ENCODE measurements around the gene ASAP2. TPM values are rescaled to one million over a fixed set of nuclear protein-coding genes. Genes with fewer than 3 reads are reported as not detected.
A peak's percentile ranks its signal among the peaks of the same experiment; 100 is the strongest.

Gene ASAP2
- total RNA-seq, 1 donor from 2014 or later: 23.7 TPM

DNA sequence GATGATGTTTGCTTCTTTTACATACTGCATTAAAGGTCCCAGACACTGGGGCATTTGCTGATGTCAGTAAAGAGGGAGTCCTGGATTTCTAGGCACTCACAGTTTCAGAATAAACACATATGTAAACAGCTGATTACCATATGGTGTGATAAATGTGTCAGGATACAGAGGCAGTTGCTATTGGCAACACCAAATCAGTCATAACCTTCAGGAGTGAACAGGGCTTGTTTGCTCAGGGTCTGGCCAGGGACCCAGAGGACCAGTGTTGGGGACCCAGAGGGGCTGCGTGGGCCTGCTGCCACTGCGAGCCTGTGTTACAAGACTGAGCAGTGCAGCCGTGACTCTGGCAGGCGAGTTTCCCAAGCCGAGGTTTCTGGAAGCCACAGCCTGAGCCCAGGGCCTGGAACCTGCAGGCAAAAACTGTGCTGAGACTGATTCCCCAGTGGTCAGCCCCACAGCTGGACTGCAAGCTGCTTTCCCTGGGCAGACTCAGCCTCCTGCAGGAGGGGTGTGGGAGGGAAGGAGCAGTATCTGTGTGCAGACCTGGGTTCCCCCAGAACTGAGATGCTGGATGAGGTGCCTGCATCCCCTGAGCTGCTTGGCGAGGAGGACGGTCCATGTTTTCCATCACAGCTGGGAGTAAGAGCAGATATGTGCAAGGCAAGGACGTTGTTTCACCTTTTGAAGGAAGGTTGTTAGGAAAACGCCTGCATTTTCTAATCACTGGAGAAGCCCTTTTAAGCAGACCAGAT lies 23.6 kb downstream of the ASAP2 start:
- peak; percentile 67 for DNase-seq (ENCODE audit: low read depth)

GRCh38 chr2:9230881-9231280 lies 24.3 kb downstream of the ASAP2 start:
- peak; percentile 67 for DNase-seq (ENCODE audit: low read depth)

- DNase-seq (ENCODE audit: low read depth): no peak
These were observed 24.9 kb downstream of the ASAP2 start for GRCh38 chr2:9231291-9232165.

GRCh38 chr2:9232166-9232479 lies 25.5 kb downstream of the ASAP2 start:
- no peak for DNase-seq (ENCODE audit: low read depth)

GRCh38 chr2:9232886-9233285 lies 26.3 kb downstream of the ASAP2 start:
- DNase-seq (ENCODE audit: low read depth): no peak

DNA sequence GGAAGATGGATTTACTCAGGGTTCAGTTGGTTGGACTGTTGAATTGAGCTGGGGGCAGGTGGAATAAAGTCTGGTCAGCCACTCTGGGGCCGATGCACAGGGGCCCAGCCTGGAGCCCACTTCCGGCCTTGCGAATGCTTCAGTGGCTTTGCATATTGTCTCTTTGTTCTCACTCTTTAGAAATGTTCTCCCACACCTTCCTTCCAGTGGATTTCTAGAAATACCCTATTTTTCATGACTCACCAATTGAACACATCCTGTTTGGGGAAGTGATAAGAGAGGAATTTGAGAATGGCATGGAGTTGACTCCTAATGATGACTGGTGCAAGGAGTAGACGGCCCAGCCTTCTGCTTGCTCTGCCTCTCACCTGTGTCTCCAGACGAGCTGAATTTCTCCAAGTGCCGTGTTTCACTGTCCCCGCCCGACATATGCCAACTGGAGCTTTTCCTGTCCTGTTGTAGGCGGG lies 28.1 kb downstream of the ASAP2 start:
- no peak for DNase-seq (ENCODE audit: low read depth)

GRCh38 chr2:9235147-9236044 lies 28.8 kb downstream of the ASAP2 start:
- DNase-seq (ENCODE audit: low read depth): peak; percentile 96

DNA sequence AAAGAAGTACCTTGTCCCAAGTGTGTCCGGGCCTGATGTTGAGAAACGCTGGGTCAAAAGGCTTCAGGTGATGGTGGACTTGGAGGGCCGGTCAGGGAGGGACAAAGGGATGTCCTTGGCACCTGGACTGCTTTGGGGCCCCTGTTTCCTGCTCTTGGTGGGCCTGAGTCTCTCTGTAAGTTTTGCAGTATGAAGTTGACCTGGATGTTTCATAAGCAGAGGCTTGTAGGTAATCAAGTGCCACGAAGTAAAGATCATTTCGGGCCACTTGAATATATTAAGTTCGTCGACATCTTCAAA lies 29.4 kb downstream of the ASAP2 start:
- DNase-seq (ENCODE audit: low read depth): no peak

- DNase-seq (ENCODE audit: low read depth): no peak
These were observed 30.3 kb downstream of the ASAP2 start for GRCh38 chr2:9236867-9237266.

- no peak for DNase-seq (ENCODE audit: low read depth)
These were observed 31.2 kb downstream of the ASAP2 start for GRCh38 chr2:9237831-9238230.

DNA sequence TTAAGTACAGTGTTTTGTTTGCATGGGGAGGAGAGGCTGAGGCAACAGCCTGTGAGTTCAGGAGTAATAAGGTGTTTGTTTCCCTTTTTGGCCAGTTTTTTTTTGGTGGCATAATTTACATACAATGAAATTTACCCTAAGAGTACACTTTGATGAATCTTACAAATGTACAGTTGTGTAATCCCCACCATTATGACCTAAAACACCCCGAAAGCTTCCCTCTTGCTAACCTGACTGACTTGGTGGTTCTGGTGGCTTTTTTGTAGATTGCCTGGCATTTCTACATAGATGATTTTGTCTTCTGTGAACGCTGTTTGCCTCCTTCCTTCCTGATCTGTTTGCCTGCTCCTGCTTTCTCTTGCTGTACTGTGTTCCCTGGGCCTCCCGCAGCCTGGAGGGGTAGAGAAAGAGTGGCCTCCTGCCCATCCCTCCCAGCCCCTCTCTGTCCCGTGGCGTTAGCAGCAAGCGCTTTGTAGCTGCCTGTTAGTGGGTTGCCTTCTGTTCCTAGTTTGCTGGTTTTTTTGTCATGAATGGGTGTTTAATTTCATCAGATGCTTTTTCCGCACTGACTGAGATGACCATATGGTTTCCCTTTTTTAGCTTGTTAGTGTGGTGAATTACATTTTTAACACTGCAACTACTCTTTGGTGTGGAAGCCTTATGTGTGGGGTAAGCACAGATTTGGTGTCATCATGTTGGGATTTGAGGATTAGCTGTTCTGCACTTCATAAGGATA lies 32.1 kb downstream of the ASAP2 start:
- DNase-seq (ENCODE audit: low read depth): peak; percentile 66

DNA sequence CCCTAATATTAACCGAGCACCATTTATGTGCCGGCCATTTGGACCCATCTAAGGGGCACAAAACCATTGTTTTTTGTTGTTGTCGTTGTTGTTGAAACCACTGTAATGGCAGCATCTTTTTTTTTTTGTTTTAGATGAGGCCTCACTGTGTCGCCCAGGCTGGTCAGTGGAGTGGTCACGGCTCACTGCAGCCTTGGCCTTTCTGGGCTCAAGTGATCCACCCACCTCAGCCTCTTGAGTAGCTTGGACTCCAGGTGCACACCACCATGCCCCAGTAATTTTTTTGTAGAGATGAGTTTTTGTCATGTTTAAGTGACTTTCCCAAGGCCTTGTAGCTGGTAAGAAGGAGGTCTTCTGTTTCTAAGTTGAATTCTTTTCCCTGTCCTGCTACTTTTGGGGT lies 33.0 kb downstream of the ASAP2 start:
- no peak for DNase-seq (ENCODE audit: low read depth)

DNA sequence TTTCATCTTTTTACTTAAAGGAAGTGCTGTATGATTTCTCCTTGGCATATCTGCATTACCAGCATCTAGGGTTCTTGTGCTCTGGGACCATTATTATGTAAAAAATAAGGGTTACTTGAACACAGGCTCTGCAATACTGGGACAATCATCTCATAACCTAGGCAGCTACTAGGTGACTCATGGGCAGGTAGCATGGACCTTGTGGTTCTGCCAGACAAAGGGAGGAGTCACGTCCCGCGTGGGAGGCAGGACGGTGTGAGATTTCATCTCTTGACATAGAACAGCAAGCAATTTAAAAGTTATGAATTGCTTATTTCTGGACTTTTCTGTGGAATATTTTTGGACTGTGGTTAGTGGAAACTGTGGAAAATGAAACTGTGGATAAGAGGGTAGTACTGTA lies 34.1 kb downstream of the ASAP2 start:
- DNase-seq (ENCODE audit: low read depth): no peak

DNA sequence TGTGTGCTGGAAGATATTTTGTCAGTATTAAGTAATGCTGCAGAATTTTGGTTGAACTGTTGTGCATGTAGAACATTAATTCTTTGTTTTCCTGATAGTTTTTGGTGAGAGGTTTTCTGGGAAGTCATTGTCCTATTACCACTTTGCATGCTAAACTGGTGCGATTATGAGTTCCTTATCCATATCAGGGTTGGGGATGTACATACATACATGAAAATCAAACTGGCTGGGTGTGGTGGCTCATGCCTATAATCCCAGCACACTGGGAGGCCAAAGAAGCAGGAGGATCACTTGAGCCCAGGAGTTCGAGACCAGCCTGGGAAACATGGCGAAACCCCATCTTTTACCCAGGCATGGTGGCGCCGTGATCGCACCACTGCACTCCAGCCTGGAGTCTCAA lies 34.6 kb downstream of the ASAP2 start:
- DNase-seq (ENCODE audit: low read depth): no peak

GRCh38 chr2:9243357-9243756 lies 36.7 kb downstream of the ASAP2 start:
- no peak for DNase-seq (ENCODE audit: low read depth)

GRCh38 chr2:9244985-9245544 lies 38.5 kb downstream of the ASAP2 start:
- DNase-seq (ENCODE audit: low read depth): no peak

- DNase-seq (ENCODE audit: low read depth): peak; percentile 62
These were observed 40.6 kb downstream of the ASAP2 start for GRCh38 chr2:9247177-9247576.

DNA sequence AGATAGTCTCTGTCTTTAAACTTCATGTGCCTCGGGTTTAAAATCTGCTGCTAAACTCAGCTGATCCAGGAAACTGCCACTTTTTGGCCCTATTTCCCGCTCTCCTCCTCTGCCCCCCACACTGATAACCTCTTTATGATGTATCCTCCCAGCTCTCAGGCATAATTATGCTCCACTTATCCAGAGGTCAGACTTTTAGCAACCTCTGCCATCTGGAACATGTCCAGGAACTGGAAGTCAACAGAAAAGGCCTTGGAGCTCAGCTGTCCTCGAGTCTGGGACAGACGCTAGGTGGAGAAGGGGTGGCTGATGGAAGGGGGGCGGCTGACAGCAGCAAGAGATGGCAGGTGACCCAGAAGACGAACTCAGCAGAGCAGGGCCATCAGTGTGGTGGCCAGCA lies 41.2 kb downstream of the ASAP2 start:
- peak; percentile 87 for DNase-seq (ENCODE audit: low read depth)

- DNase-seq (ENCODE audit: low read depth): no peak
These were observed 41.8 kb downstream of the ASAP2 start for GRCh38 chr2:9248363-9248762.

DNA sequence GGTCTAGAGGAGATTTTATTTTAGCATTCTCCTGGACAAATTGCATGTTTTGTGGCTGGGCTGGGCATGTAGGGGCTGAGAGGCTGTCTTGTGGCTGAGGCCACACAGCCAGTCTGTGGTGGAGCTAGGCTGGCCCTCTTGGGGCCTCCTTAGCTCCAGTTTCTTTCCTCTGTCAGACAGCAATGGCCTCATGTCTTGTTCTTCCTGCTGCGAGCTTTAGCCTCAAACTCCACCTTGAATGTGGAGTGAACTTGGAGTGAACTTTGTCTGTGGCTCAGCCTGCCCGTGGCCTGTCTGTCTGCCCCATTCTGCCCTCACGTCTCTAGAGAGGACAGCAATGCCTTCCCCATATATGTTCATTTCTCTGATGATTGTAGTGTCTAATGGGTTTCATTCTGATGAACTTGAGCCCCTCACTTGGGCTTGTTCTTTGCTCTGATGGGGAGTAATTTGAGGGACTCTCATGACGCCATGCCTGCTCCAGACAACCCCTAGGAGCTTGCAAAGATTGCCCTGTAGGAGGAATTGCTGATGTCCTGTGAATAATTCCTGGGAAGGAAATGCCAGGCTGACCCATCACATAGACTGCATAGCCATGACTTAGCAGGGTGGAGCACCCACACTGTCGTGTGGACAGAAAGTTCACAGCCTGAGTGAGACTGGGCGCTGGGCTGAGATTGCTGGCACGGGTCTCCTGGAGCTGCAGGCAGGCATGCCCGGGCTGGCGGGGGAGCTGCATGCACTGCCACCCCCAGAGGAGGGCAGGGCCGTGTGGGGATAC lies 42.6 kb downstream of the ASAP2 start:
- DNase-seq (ENCODE audit: low read depth): peak; percentile 81
